GM21723 (cell line): ENCODE measurements around the gene OLFML1.

ENCODE experiments used
- ATAC-seq: cut with Tn5 transposase; IDR thresholded peaks from one replicate; pipeline ENCODE4 v1.9.1; 2021; ENCODE audit warnings: mild to moderate bottlenecking, moderate library complexity; ENCODE audit not compliant: unreplicated experiment

The OLFML1 gene

DNA sequence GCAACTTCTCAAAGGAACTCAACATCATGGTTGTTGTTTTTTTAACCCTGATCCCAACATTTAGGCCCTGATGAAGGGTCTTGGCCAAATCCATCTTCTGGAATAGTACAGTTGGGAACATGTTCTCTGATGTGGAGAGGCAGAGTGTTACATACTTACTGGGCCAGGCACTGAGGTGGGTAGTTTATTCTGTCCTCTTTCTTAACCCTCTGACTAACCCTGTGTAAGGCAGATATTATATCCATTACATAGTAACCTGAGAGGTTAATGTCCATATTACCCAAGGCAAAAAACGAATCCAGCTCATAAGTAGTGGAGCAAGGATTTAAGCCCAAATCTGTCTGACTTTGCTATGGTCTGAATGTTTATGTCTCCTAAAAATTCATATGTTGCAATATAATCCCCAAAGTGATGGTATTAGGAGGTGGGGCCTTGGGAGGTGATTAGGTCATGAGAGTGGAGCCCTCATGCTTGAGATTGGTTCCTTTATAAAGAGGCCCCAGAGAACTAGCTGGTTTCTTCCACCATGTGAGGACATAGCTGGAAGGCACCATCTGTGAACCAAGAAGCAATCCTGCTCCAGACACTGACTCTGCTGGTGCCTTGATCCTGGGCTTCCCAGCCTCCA is 44.8 kb downstream of the OLFML1 start:
- ATAC-seq, result no peak

DNA sequence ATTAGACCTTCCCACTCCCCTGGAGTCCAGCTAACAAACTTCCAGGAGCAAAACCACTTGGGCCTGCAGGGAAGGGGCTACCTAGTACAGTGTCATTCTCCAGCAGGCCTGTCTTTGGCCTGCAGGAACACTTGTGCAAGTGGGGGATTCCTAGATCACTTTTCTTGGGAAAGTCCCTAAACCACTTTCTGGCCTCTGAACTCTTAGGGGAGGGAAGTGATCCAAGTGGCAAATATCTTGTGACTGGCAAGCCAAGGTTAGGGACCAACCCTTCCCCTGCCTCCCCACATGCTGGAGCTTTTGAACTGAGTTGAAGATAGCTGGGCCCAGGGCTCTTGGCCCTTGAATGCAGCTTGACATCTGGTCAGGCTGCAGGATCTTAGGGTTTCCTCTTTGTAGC is 45.7 kb downstream of the OLFML1 start:
- no peak for ATAC-seq

DNA sequence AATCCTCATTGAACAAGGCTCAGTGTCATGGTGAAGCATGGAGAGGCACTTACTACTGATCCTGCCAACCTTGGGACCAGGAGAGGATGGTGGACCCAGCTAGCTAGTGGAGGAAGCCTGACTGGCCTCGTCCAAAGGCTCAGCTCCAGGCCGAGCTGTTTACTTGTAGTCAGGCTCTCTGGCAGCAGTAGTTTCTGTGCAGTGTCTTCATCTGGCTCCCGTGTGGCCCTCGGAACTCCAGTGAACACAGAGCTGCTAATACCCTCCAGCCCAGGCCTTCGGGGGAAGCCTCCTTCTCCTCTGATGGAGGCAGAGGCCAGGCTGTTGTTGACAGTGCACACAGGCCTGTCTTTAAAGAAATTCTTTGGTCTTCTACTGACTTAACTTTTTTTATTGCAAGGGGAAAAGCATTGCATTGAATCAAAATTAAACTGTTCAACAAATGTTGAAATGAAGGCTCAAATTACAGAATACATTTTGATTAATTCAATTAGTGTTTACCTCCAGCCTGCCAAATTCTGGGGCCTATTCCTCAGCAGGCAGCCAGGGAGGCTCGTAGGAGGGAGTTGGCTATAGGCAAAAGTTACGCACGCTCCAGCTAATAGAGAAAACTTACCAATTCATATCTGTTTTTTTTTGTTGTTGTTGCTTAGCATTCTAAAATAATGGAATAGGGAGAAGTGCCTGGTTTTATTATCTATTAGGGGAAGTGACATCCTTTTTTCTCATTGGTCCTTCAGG is 47.3 kb downstream of the OLFML1 start:
- no peak for ATAC-seq

DNA sequence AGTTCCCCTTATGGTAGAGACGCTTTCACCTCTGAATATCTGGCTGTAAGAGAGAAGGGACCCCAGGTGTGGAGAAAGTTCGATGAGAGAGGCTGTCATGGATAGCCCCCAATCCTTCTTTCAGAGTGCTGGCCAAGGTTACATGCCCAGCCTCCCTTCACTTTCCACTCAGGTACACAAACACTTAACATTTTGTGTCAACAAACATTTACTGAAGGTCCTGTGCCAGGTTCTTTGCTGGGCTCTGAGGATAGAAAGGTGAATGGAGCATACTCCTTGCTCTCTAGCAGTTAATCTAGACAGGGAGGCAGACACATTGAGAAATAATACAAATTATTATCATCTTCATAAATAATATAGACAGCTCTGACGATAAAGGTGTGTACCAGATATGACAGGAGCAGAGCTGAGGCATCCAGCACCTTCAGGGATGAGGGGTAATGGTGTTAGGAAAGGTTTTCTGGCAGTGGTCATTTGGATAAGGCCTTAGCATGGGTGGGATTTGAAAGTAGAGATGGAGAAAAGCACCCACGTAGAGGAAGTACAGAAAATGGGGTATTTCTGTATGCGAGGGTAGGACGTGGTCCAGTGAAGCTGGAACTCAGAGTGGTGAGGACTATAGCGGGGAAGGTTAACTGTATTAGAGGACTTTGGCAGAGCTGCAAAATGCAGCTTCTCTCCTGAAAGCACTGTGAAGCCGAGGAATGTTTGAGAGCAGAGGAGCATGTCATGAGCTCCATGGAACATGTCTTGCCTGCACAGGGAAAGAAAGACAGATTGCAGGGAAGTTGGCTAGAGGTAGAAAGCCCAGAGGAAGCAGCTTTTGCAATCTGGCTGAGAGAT is 48.1 kb downstream of the OLFML1 start:
- peak; percentile 24 for ATAC-seq

DNA sequence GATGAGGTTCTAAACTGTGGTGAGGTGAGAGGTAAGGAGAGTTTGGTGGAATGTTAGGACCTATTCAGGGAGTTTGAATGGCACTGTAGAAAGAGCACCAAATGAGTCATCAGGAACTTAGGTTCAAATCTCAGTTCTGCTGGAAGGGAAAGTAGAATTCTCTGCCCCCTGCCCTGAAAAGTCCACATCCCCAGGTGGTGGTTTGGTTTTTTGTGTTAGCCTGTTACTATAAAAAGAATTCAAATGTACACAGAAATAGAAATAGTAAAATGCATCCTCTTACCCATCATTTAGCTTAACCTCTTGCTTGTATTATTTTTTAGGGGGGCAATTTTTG is 48.7 kb downstream of the OLFML1 start:
- ATAC-seq, result peak; percentile 68

DNA sequence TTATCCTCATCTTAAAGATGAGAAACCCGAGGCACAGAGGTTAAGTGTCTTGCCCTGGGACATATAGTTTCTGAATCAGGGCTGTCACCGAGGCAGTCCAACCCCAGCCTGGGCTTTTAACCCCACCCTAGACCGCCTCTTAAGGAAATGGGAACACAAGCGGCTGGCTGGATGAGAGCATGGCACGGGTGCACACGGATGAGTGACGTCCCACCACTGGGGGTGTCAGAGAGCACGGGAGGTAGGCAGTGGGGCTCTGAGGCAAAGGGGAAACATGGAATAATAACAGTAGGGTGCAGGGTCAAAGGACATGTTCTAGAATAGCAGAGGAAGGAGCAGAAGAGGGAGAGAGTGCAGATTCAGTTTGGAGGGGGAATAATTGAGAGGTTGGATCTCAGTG is 50.8 kb downstream of the OLFML1 start:
- ATAC-seq, result no peak

DNA sequence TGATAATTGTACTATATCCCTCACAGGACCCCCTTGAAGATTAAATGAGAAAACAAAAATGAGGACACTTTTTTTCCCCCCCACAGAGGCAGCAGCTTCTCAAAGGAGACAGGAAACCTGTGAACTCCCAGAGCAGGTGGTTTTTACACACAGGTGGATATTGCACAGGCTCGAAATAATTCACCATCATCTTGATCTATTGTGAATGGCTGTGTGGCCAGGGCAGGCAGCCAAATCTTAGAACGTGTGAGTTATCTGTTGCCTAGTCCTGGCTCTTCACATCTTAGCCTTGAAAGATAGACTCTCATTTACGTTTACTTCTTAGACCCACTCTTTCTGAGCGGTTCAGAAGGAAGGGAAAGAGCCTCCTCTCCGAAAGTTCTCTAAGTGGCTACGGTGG is 52.0 kb downstream of the OLFML1 start:
- ATAC-seq, result no peak

DNA sequence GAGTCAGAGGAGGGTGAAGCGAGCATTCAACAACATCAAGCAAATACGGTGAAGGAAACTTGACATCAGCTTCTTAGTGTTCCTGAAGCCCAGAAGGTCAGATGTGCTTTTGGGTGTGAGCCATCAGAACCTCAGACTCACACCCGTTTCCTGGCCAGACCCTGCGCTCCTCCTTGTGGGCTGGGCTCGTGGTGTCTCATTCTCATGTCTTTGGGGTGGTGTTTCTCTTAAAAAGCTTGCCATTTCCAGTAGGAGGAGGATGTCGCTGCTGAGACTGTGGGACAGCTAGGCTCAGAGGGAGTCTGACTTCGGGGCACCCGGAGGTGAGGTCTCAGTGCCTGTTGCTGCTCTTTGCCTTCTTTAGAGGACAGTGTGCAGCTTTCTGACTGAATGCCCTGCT is 52.7 kb downstream of the OLFML1 start:
- ATAC-seq, result no peak

DNA sequence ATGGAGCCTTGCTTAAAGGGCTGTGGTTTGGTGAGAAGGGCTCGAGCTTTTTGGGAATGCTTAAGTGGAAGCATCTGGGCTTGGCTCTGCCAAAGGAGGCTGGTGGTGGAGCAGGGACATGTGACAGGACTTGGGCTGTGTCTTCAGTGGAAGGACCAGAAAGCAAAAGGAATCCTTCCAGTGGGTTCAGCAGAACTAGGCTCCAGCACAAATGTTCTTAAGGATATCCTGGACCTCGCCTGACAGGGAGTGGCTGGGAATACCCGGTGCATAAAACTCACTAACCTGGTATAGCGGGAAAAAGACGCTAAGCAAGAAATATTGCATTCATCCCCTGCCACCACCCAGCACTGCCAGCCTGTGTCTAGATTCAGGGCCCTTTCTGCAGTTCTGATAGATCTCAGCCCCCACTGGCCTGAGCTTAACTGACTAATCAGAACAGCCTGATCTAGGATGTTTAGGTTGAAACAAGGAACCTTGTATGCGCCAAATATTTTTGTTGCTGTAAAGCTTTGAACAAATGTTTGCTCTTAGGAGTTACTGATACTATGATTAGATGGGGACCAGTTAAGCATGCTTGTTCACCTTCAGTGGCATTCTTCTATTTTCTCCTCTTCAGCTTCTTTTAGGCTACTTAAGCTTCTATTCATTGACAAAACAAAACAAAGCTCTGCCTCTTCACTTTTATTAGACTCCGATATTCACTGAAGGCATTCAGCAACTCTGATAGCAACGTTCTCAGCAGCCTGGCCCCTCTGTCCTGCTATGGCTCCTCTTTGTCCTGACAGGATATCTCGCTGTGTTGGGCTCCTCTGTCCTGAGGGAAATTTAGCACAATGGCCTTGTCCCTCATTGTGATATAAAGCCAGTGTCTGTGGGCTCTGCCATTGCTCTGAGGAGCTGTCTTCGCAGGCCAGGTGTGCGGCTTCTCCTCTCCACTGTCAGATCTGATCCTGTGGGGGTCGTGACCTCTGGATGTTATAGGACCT is 53.5 kb downstream of the OLFML1 start:
- ATAC-seq, result no peak

DNA sequence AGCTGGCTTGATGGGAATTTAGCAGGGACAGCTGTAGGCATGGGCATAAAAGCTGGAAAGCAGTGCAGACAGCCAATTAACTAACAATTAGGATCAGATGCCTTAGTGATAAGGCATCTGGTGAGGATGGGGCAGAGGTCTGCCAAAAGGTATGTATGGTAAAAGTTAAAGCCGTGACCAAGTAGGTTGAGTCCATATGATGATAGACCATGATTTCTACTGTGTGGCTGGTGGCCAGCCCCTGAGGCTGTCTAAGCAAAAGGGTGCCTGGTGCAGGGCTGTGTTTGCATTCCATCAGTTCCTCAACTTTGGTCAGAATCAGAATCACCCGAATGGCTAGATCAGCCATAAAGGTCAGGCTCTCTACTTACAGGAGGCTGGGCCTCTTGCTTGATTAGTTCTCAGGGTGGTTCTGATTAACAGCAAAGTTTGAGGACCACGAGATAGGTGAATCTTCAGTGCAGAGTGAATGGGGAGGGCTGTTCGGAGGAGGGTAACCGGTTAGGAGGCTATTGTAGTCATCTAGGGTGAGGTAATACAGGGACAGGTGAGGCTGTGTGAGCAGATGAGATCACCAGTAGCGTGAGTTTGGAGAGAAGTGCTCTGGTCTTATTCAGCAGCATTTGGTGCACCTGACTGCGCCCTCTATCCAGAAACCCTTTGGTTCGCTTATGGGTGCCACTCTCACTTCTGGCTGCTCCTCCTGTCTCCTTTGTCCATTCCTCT is 55.7 kb downstream of the OLFML1 start:
- ATAC-seq, result no peak

DNA sequence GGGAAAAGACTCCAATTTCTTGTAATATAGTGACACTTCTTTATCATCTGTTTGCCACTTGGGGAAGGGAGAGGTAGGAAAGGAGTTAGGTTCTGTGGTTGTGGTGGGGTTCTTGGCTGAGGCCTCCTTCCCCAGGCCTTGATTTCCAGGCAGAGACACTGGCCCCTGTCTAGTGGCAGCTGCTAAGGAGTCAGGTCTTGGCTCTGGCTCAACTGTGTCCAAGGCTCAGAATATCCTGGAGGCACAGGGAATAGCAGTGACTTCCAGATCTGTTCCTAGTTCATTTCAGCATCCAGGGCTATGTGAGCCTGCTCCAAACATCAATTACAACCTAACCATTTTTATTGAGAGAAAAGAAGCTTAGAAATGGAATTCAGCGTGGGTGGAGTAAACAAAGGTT is 58.0 kb downstream of the OLFML1 start:
- ATAC-seq, result no peak

DNA sequence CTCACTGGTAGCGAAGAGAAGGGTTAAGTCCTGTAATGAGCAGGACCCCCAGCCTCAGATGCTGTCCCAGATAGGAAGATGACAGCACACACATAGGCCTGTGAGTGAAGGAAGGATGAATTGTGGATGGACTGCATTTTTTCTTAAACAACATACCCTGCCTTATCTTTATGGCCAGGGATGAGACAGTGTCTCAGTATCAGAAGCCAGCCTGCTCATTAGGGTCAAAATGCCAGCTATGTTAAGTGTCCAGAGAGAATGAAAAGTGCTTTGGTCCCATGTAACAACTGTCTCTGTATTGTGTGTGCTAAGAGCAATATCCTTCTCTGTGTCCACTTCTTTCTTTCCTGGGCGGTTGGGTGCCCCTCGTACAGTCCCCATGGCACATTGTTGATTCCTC is 58.7 kb downstream of the OLFML1 start:
- ATAC-seq, result no peak

DNA sequence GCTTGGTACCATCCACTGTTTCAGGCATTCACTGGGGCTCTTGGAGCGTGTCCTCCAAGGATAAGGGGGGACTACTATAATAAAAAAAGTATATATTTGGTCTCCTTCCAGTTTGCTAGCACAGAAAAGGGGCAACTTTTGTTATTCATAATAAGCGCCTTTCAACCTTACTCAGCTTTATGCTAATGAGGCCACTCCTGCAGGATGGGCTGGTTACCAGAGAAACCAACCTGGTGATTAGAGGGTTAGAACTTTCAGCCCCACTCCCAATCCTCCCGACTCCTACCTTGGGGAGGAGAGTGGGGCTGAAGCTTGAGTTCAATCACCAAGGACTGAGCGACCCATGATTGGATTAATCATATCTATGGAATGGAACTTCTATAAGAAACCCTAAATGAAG is 60.3 kb downstream of the OLFML1 start:
- ATAC-seq, result no peak

DNA sequence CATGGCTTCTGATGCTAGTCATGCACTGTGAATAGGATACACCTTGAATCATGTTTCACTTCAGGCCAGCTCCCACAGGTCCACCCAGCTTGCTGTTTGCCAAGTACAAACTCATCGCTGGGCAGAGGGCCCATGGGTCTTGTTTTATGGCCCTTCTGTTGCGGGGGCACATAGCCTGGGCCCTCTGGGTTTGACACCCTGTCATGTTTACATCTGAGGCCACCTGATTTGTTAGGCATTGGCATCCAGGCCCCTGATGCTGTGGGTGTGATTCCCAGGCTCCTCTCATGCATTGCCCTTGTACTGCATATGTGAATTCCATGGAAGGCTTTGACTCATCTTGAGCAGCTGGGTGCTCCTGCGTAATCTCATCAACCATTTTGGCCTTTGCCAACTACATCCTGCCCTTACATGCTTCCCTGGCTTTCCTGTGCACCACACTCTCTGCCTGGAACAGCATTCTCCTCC is 61.1 kb downstream of the OLFML1 start:
- ATAC-seq, result no peak

DNA sequence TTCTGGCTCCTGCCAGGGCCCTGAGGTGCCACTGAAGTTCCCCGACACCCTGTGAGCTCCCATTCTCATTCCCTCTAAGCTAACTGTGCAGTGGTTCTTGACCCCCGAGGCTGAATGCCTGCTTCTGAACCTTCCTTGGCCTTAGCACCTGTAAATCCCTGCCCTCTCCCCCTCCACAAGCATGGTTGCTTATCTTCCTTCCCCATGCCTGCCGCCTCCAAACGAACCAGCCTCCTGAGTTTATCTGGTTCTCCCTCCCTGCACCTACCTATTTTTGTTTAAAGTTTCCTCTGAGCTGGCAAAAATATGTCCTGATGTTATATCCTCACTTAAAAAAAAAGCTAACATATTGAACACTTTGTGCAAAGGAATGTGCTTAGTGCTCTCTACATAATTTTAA is 62.4 kb downstream of the OLFML1 start:
- no peak for ATAC-seq

DNA sequence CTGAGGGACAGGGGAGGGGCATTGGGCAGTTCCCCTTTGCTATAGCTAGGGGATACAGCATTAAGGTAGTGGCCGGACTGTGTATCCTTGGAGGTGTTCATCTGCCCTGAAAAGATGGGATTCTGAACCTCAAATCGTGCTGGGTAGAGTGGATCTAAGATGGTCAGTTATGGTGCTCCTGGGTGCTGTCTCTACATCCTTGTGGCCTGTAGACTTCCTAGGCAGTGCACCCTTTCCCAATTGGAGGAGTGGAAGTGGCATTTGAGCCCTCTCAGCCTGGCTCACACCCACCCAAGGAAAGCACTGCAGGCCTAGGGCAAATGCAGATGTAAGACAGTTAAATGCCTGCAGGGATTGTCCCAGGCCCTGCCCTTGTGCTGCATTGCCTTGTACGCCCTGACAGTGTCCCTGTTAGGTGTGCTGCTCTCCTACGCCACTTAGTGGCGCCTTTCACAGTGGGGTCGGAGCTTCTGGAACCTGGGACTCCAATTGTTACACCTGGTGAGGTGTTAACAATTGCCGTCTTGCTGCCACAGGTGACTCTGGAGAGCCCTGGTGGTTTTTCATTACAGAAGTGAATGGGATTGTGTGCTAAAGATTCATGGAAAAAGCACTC is 63.5 kb downstream of the OLFML1 start:
- ATAC-seq, result peak; percentile 72

DNA sequence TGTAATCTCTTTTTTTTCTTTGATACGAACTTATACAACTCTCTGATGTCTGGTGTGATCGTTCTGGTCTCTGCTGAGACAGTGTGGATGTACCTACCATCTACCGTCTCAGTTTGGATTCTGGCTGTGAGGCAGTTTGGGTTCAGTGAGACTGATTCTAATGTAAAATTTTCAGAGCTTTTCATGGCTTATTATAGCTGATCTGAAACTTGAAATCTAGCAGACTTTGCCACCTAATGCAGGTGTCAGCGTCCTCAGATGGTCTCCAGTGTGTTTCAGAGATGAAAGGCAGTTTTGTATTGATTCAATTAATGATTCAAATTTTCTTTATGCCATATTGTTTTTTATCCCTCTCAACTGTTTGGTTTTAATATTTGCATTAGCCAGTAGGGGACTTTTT is 64.4 kb downstream of the OLFML1 start:
- no peak for ATAC-seq

DNA sequence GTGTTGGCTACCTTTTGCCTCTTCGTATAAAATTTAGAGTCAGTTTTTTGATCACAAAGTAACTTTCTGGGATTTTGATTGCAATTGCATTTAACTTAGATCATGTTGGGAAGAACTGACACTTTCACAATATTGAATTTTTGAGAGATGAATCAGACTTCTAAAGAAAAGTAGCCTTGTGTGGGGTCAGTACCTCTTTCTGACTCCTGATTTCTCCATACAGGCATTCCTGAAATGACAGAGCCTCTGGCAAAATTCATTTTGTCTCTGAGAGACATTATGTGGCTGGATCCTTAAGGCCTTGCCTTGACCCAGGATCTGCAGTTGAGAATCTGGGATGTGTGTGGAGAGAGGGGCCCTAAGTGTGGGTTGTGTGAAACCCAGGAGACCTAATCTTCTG is 66.3 kb downstream of the OLFML1 start:
- no peak for ATAC-seq

DNA sequence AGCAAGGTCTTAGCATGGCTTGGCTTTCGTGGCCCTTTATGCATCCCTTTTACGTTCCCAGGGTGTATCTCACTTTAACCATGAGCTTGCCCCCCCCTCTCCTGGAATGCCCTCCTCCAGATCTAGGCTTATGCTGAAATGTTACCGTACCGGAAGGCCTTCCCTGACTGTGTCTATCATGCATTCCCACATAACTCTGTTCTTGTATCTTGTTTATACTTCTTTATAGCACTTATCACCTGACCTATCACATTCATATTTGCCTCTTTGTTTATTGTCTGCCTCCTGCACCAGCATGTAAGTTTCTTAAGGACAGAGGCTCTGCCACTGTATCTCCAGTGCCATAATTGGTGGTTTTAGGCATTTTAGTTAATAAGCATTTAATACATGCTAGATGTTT is 67.4 kb downstream of the OLFML1 start:
- ATAC-seq, result no peak
